HL-60 (cell line): ENCODE results near the gene ST7.

Experiments
- POLR2AphosphoS5 ChIP-seq: IDR thresholded peaks from 2 replicates; pipeline ENCODE4 v1.6.1; 2012; ENCODE audit warnings: low read depth
- REST ChIP-seq: IDR thresholded peaks from 2 replicates; pipeline ENCODE4 v1.6.1; 2012; ENCODE audit warnings: low read depth; ENCODE audit not compliant: insufficient replicate concordance
- SPI1 ChIP-seq: IDR thresholded peaks from 2 replicates; pipeline ENCODE4 v1.6.1; 2012; ENCODE audit warnings: low read depth, mild to moderate bottlenecking, borderline replicate concordance
- TF ChIP-seq, protein P1 (sequence below): IDR thresholded peaks from one replicate; pipeline ENCODE4 v1.5.1; 2011; ENCODE audit warnings: low read length, control low read depth, inconsistent platforms; ENCODE audit not compliant: insufficient read depth

DNA sequence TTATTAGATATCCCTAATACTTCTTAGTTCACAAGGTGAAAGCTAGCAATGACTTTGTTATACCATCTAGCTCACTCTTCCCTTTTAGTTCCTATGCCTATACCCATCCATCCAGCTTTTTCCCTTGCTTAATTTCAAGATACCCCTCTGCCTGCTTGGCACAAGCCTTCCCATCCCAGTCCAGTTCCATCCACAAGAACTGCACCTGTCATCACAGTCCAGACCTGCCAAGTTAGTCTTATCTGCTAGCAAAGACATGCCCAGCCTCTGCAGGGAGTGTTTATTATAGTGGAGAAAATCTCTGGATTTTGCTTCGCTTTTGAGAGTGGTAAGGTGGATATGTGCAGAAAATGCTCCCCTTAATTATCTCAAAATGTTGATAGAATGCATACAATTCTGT lies 158.2 kb downstream of the ST7 start:
- TF ChIP-seq REST = no peak
- no peak for TF ChIP-seq POLR2AphosphoS5
- TF ChIP-seq, protein P1, sequence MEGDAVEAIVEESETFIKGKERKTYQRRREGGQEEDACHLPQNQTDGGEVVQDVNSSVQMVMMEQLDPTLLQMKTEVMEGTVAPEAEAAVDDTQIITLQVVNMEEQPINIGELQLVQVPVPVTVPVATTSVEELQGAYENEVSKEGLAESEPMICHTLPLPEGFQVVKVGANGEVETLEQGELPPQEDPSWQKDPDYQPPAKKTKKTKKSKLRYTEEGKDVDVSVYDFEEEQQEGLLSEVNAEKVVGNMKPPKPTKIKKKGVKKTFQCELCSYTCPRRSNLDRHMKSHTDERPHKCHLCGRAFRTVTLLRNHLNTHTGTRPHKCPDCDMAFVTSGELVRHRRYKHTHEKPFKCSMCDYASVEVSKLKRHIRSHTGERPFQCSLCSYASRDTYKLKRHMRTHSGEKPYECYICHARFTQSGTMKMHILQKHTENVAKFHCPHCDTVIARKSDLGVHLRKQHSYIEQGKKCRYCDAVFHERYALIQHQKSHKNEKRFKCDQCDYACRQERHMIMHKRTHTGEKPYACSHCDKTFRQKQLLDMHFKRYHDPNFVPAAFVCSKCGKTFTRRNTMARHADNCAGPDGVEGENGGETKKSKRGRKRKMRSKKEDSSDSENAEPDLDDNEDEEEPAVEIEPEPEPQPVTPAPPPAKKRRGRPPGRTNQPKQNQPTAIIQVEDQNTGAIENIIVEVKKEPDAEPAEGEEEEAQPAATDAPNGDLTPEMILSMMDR = no peak
- TF ChIP-seq SPI1 = no peak
